NCI-H1436 treated with DMSO at 0.1 percent for 48 hours (cell line): ENCODE results near the gene FBXW7.

Experiments
- DNase-seq: peaks from one replicate; lab custom pipeline; 2025; lab: John Stamatoyannopoulos, UW

FBXW7 gene

GRCh38 chr4:152369902-152370295 is 166.0 kb downstream of the FBXW7 start:
- no peak for DNase-seq

DNA sequence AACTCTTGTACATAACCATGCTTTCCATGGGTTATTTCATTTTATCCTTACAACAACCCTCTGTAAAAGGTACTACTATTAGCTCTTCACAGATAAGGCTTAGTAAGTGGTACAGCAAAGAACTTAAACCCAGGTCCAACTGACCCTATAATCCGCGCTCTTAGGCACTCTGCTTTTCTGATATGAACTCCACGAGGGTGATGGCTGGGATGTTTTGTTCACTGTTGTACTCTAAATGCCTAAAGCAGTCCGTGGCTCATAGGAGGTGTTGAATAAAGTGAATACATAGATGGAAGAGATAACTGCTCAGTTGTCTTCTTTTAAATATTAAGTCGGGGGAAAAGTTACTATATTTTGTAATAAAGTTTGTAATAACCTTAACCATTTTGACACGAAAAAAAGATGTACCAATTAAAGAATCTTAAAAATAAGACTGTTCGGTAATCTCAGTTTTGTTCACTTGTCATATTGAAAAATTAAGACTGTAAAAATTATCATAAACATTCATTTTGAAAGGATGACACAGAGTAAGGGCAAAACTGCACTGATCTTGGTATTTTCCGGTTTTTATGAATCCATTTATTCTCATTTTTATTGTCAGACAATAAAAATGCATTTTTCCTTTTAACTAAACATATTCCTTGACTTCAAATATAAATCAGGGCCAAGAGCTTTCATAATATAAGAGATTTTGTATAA is 166.5 kb downstream of the FBXW7 start:
- peak; percentile 26 for DNase-seq

GRCh38 chr4:152368001-152368400 is 167.9 kb downstream of the FBXW7 start:
- peak; percentile 95 for DNase-seq

- no peak for DNase-seq
These were observed 171.0 kb downstream of the FBXW7 start for GRCh38 chr4:152364883-152365282.

DNA sequence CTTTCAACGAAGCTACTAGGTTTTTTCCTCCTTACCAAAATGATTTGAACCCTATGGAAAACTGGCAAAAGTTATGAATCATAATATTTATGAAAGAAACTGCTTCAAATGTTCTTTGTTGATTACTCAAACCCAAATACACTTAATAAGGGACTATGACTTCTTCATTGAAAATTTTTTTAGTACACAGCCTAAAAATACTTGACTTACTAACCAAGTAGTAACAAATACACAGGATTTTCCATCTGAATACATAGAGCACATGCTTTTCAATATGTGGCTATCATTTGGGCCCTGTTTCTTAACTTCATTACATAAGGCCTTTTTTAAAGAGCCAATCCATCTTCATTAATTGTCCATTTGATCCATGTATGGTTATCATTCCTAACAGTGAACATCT is 171.5 kb downstream of the FBXW7 start:
- DNase-seq, result no peak

DNA sequence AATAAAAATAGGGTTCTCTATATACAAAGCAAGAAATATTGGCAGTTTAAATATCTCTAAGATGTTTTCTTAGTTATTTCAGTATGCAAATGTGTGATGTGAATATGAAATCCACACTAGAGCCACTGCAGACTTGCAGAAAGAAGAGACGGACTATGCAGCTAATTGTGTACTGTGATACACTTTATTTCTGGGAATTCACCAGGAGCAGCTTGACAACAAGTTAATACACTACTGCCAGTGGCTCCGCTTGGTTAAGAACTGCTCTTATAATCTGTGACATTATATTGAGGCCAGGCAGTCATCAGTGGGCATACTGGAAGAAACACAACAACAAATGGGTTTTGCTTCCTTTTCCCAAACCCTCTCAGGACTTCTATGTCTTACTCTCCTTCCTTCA is 172.0 kb downstream of the FBXW7 start:
- DNase-seq, result no peak

DNA sequence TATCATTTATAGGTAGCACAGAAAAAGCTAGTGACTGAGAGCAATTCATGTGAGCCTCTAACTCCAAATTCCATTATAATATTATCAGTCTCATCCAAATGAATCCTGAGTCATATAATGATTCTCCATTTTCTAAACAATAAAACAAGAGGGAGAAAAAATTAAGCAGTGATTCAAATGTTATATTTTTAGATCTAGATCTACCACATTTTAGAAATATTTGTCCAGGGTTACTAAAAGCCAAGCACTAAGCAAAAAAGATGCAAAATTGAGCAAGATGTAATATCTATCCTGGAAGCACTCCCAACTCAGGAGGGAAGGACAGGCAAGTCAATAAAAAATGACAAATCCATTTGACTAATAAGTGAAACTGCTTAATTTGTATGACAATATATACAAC is 172.8 kb downstream of the FBXW7 start:
- DNase-seq, result no peak

DNA sequence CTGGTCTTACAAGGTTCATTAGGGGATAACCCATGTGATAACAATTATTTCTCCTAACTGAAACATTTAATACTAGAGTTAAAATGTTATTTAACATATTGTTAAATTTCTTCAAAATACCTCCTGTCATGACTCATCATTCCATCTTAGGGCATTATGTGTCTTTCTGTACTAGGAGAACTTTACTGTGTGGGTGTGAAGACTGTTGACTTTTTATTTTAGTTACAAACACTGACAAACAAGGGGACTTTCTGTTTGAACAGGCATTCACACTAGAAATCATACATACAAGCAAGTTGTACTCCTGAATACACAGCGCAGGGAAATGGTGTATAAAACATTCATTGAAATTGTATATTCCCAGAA is 175.9 kb downstream of the FBXW7 start:
- DNase-seq, result no peak

- DNase-seq, result no peak
These were observed 176.5 kb downstream of the FBXW7 start for GRCh38 chr4:152359208-152360044.

DNA sequence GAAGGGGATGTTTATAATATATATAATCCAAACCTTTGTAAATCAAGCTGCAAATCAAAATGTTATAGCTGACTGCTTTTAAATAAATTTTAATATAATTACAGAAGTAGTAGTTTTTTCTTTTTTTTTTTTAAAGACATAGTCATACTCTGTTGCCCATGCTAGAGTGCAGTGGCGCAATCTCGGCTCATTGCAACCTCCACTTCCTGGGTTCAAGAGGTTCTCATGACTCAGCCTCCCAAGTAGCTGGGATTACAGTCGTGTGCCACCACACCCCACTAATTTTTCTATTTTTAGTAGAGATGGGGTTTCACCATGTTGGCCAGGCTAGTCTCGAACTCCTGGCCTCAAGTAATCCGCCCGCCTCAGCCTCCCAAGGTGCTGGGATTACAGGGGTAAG is 178.7 kb downstream of the FBXW7 start:
- DNase-seq, result no peak

GRCh38 chr4:152356428-152357034 is 179.4 kb downstream of the FBXW7 start:
- no peak for DNase-seq

DNA sequence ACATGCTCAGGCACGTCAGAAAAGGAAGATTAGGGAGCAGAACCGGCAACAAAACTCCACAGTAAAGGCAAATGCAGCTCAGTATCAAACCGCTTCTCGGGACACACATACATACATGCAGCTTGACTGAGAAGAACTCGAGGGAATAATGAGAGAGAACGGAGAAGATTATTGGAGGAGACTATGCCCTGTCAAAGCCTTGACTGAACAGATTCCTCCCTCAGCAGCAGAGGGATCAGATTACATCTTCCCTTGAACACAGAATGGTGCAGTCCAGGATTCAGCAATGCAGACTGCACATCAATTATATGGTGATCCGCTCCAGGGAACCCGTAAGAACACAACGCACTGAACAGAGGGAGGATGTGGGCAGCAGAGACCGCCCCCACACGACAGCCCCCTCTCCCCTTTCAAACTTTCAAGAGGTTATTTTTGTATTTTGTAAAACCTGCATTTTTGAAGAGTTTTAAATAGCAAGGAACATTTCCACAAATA is 183.2 kb downstream of the FBXW7 start:
- DNase-seq, result peak; percentile 95

GRCh38 chr4:152352215-152352614 is 183.7 kb downstream of the FBXW7 start:
- DNase-seq, result no peak

DNA sequence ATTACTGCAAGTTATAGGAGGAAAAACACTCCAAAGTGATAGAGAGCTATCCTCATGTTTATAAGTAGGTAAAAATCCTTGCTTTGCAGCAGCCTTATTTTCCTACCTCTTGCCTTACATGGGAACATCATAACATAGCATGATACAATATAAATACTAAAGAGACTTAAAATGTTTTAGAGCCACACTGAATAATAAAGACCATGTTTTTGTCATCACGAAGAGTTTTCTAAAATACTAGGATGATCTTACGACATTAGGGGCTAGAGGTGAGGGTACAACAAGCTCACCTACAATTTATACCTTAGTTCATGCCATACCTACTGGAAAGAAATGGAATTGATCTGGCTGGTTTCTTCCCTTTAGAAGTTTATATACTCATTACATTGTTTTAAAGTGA is 184.8 kb downstream of the FBXW7 start:
- DNase-seq, result no peak

GRCh38 chr4:152348670-152349069 is 187.2 kb downstream of the FBXW7 start:
- DNase-seq, result no peak

GRCh38 chr4:152346979-152347378 is 188.9 kb downstream of the FBXW7 start:
- DNase-seq, result no peak

DNA sequence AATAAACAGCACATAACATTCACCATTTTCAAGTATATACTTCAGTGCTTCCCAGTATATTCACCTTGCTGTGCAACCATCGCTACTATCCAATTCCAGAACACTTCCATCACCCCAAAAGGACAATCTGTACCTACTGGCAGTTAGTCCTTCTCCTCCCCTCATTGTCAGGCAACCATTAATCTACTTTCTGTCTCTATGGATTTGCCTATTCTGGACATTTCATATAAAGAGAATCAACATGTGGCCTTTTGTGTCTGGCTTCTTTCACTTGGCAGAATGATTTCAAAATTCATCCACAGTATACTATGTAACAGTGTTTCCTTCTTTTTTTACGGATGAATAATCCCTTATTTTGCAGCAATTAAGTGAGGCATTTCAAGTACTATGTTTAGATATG is 189.4 kb downstream of the FBXW7 start:
- no peak for DNase-seq

DNA sequence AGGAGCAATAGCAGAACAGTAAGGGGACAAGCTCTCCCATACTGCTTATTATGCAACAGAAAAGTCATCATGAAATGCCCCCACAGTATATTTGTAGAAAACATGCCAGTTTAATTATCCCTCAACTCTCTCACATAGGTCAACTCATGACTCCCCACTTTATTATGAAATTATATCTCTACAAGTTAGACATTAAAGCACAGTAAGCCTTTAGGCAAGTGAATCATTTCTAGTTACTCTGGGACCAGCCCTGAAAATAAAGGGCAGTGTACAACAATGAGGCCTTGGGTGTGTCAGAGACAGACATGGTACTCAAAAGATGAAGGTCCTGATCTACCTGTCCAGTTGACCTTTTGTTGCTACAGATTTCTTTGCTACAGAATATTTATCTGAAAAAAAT is 191.9 kb downstream of the FBXW7 start:
- DNase-seq, result no peak

DNA sequence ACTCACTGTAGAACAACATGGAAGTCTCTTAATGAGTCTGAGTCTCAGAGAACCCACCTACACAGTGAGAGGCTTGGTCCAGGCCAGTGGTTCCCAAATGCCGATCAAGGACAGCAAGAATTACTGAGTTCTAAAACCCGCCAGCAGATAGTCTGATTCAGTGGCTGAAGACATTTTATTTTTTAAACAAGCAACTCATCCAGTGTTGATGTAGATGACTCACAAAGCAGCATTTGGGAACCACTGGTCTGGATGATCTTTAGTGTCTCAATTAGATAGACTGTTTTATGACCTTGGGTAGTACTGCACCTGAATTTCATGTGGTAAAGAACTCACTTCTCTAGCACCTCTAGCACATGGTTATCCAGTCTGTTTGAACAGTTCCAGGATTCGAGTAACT is 193.6 kb downstream of the FBXW7 start:
- no peak for DNase-seq

DNA sequence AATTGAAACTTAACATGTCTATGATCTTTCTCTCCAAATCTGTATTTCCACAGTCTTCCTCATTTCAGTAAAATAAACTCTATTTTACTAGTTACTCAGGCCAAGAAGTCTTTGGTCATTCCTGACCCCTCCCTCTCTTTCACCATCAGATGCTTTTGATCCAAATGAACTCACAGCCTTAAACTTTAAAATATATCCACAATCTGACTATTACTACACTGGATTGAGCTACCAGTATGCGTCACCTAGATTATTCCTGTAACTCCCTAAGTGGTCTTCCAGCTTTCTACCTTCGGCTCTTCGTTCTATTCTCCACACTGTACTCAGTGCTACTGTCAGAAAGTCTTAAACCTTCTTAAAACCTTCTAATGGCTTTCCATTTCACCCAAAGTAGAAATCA is 195.1 kb downstream of the FBXW7 start:
- no peak for DNase-seq

DNA sequence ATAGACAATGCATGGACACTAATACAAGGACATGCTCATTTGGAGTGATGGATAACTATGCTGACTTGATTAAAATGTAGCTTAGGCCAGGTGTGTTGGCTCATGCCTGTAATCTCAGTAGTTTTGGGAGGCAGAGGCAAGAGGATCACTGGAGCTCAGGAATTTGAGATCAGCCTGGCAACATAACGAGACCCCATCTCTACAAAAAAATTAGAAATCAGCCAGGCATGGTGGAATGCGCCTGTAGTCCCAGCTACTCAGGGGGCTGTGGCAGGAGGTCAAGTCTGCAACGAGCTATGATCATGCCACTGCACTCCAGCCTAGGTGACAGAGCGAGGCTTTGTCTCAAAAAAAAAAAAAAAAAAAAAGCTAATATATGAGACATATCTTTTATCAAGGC is 196.3 kb downstream of the FBXW7 start:
- DNase-seq, result no peak

- no peak for DNase-seq
These were observed 201.0 kb downstream of the FBXW7 start for GRCh38 chr4:152334931-152335330.

GRCh38 chr4:152331042-152331441 is 204.8 kb downstream of the FBXW7 start:
- no peak for DNase-seq
